Retinal pigment epithelial cell (primary cell): ENCODE measurements around the gene PFKFB2.

Experiments used
- DNase-seq: peaks from one replicate; pipeline ENCODE4 v3.0.0-alpha.2; 2010; ENCODE audit warnings: low read depth
- H3K4me3 ChIP-seq: 2 replicates; pipeline ENCODE4 v1.5.1; 2011; ENCODE audit warnings: mild to moderate bottlenecking, low read length, control low read depth, moderate library complexity
- TF ChIP-seq, protein P1 (sequence below): conservative IDR thresholded peaks from 2 replicates; pipeline ENCODE4 v1.5.1; 2011; ENCODE audit warnings: low read depth, low read length, control low read depth, inconsistent platforms

Gene PFKFB2

GRCh38 chr1:207049974-207050391, 3.1 kb upstream of the PFKFB2 start:
- no peak for DNase-seq
- TF ChIP-seq, protein P1, sequence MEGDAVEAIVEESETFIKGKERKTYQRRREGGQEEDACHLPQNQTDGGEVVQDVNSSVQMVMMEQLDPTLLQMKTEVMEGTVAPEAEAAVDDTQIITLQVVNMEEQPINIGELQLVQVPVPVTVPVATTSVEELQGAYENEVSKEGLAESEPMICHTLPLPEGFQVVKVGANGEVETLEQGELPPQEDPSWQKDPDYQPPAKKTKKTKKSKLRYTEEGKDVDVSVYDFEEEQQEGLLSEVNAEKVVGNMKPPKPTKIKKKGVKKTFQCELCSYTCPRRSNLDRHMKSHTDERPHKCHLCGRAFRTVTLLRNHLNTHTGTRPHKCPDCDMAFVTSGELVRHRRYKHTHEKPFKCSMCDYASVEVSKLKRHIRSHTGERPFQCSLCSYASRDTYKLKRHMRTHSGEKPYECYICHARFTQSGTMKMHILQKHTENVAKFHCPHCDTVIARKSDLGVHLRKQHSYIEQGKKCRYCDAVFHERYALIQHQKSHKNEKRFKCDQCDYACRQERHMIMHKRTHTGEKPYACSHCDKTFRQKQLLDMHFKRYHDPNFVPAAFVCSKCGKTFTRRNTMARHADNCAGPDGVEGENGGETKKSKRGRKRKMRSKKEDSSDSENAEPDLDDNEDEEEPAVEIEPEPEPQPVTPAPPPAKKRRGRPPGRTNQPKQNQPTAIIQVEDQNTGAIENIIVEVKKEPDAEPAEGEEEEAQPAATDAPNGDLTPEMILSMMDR: peak; percentile 86
- peak overlapping the region; percentile 98 for H3K4me3 ChIP-seq

- peak overlapping the region; percentile 98 for H3K4me3 ChIP-seq
- TF ChIP-seq, protein P1: no peak
- DNase-seq: peak; percentile 71
Measured at GRCh38 chr1:207050480-207051190, 2.4 kb upstream of the PFKFB2 start.

DNA sequence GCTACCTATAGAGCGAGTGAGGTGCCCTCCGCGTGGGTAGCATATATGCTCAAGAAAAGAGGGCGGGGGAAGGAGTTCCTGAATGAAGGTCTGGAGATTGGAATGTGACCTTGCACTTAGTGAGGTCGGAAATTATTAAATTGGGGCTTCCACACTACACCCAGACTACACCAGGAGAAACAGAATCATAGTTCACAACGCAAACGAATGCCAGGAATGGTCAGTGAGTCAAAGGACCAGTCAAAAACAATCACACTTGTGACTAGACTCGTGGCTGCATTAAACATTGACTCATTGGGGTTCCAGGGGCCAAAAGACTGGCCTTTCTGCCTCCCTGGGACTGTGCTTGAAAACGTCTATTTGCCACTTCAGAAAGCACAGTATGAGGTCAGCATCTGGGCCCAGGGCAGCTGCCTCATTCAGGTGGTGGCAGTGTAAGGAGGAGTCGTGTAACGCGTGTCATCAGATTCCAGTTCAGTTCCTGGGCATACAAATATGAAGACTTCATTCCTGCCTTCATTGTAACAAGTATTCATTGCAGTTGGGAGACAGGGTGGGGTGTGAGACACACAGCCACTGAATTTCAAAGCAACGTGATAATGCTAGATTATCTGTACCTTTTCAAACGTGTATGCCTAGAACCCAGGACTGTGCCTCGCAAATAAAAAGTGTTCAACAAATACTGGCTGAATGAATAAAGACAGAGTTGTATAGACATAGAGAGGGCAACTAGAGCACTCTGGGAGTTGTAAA, 1.7 kb upstream of the PFKFB2 start, which contains the start of gene YOD1:
TSS of gene YOD1 (minus strand) at position 18 of the 753 bp plus-strand sequence. CDS start 178 bp downstream, outside the sequence.
- TF ChIP-seq, protein P1: no peak
- DNase-seq: peak; percentile 95

DNA sequence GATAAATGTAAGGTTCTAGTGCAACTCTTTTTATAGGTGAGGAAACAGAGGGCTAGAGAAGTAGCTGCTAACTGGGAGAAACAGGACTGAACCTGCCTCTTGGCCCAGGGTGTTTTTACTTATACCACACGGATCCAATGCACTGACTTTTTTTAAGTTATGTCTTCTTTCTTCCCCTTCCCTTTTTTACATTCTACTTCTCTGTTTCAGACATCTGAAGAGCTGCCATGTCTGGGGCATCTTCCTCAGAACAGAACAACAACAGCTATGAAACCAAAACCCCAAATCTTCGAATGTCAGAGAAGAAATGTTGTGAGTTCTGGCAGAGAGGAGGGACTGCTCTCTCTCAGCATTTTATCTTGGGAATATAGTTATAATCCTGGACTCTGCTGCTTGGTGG, 1.4 kb downstream of the PFKFB2 start:
- H3K4me3 ChIP-seq: no peak overlapping the region
- DNase-seq: no peak
- TF ChIP-seq, protein P1: no peak

More for the DNA sequence above, 1.7 kb upstream of the PFKFB2 start, which contains the start of gene YOD1:
- H3K4me3 ChIP-seq: peak within 1 kb of the TSS; percentile 98

DNA sequence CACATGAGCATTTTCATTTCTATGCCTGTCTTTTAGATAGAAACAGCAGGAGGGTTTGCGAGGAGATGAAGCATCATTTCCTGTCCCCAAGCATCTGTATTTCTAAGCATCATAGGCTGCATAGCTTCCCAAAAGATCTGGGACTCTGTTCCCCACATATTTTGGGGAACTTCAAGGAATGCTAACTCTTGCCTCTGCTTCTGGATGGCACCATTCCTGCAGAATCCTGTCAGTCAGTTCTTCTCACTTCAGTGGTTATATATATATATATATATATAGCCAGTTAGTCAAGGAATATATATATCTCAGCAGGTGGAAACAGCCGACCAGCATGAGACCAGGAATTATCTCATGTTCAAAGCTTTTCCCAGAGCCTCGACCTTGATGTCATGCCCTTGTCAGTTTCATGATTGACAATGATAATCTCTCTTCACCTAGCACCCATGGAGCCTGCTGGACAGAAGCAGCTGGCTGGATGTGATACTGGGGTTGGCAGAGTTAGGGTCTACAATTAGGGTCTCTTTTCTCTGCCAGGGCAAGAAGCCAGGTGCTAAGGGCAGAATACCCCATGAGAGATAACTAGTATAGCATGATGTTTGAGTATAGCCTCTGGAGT, 2.4 kb downstream of the PFKFB2 start:
- TF ChIP-seq, protein P1: no peak
- no peak overlapping the region for H3K4me3 ChIP-seq
- no peak for DNase-seq

DNA sequence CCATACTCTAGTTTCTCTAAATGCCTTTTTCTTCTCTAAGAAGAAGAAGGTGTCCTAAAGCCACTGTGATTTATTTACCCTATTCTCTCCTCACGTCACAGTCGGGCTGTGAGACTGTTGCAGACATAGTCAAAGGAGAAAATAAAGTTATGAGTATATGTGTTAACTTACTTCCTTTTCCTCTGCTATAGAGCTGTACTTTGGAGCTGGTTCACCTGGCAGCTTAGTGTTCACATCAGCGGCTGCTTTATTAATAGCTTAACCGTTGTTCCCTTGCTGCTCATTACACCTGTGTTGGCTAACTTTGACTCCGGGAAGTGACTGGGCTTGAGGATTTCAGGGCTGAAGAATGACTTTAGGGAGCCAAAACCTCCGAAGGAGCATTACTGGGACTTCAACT, 3.6 kb downstream of the PFKFB2 start:
- TF ChIP-seq, protein P1: no peak
- H3K4me3 ChIP-seq: no peak overlapping the region
- no peak for DNase-seq
